SIG-M5 treated with dmso at 0.1 percent for 504 hours (cell line): ENCODE measurements around the gene SURF6.
"Not testable (repeated sequence)": the region's sequence is repeated elsewhere in the genome, so short reads cannot be mapped to it uniquely, and the experiment has no call there.

ENCODE experiments used
- DNase-seq: peaks from one replicate; lab custom pipeline; 2025; ENCODE audit not compliant: unreplicated experiment; lab: John Stamatoyannopoulos, UW

Gene SURF6

DNA sequence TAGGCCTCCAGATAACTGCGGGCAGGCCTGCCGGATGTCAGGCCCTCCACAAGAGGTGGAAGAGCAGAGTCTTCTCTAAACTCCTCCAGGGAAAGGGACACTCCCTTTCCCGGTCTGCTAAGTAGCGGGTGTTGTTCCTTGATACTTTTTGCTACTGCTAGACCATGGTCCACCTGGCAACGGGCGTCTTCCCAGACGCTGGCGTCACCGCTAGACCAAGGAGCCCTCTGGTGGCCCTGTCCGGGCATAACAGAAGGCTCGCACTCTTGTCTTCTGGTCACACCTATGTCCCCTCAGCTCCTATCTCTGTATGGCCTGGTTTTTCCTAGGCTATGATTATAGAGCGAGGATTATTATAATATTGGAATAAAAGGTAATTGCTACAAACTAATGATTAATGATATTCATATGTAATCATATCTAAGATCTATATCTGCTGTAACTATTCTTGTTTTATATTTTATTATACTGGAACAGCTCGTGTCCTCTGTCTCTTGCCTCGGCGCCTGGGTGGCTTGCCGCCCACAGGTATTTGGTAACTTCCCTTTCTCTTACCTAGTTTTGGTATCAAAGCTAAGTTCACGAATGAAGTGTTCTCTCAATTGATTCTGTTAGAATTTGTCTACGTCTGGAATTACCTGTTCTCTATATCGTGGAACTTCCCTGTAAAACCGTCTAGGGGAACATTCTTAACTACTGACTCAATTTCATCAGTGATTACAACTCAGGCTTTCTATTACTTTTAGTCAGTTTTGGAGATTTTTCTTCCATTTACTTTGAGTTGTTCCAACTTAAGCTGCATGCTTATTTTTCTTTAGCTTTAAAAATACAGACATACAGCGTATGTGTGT lies 6.5 kb downstream of the SURF6 start:
- not testable (repeated sequence) for DNase-seq

DNA sequence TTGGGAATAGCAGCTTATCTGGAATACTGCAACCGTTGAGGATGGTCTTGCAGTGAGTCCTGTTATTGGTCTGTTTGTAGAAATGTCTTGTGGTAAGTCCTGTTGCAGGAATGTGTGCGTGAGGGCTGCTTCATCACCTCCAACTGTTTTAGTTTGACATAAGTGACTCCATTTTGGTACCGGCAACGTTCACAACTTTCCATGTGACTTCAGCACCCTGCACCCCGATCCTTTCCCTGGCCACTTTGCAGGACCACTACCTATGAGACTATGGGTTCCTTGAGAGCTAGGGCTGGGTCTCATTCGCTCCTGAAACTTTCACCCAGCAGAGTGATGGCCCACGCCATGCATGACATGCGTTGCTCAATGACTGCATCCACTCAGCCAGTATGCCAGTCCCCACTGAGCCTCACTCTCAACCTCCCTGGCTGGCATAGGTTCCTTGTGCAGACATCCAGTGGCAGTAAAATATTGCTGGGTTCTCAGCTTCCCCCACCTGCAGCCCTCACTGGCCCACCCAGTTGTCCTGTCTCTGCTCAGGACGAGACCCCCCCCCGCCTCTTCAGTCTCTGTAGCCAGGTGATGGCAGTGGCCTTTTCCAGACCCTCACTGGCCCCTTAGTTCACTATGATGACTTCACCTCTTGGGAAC lies 8.0 kb downstream of the SURF6 start:
- DNase-seq: no peak

DNA sequence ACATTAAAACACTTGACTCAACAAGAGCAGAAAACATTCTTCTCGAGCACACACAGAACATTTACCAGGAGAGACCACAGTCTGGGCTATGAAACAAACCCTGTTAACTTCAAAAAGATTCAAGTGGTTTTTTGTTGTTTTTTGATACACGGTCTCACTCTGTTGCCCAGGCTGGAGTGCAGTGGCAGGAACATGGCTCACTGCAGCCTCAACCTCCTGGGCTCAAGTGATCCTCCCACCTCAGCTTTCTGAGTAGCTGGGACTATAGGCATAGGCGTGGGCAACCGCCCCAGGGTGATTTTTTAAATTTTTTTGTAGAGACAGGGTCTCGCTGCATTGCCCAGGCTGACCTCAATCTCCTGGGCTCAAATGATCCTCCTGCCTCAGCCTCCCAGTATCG lies 9.0 kb downstream of the SURF6 start:
- not testable (repeated sequence) for DNase-seq

DNA sequence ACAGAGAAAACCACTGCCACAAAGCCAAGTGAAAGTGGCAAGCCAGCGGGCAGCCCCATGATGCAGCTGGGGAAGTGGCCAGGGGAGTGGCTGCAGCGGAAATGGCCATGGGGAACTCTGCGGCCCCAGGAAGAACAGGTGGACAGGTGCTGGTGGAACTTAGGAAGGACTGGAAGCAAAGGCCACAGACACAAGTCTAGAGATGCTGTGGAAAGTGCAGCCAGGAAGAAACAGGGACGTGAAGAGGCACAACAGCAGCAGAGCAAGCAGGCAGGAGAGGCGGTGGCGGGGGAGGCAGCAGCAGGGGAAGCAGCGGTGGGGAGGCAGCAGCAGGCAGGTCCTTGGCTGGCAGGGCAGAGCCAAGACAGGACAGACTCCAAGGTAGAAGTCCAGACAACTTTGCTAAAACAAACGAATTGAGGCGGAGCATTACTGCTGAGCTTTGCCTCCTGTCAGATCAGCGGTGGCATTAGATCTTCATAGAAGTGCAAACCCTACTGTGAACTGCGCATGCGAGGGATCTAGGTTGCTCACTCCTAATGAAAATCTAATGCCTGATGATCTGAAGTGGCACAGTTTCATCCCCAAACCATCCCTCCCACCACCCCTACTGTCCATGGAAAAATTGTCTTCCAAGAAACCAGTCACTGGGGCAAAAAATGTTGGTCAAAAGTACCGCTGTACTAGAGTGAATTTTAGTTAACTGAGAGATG lies 11.8 kb downstream of the SURF6 start:
- DNase-seq: no peak

DNA sequence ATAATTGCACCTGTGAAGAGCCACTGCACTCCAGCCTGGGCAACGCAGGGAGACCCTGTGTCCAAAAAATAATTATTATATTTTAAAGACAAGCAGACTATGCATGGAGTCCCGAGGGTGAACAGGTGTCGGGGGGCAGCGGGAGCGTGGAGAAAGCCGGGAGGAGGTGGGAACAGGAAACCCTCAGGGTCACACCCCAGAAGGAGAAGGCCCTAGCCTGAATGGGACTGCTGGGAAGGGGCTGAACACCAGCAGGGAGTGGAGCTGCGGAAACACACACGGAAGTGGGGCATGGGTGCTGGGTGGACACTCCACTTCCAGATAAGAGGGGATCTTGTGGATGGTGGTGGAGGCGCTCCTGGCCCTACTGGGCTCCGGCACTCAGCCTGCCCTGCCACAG lies 12.8 kb downstream of the SURF6 start:
- DNase-seq: no peak

DNA sequence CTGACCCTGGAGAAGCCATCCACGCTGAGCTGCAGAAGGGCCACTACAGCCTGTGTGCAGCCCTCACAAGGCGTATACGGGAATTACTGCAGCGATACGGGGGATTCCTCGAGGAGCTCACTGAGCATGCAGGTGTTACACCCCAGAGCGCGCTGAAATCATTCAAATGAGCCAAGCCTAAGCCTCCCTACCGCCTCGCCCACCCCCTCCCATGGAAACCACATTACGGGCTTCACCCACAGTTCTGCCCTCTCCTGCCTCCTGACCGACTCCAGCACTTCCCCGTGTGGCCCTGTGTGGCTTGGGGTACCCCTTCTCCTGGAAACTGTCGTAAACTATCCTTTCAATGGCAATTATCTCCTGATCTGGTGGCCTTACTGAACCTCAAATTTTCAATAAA lies 13.3 kb downstream of the SURF6 start:
- DNase-seq: no peak

DNA sequence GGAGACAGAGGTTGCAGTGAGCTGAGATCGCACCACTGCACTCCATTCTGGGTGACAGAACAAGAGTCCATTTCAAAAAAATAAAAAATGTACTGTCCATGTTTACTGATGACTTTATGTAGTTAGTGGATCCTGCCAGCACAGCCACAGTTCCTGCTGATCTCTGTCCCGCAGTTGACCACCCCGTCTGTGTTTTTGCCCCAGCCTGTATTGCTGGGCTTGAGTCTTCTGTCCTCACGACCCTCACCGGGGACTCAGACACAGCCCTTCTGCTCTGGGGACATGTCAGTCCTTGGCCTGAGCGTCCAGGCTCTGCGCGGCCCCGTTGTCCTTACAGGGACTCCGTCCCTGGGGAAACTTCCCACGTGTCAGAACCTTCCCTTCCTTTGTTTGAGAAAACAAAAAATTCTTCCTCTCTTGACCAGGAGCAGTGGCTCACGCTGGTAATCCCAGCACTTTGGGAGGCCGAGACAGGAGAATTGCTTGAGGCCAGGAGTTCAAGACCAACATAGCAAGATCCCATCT lies 14.5 kb downstream of the SURF6 start:
- DNase-seq: no peak

DNA sequence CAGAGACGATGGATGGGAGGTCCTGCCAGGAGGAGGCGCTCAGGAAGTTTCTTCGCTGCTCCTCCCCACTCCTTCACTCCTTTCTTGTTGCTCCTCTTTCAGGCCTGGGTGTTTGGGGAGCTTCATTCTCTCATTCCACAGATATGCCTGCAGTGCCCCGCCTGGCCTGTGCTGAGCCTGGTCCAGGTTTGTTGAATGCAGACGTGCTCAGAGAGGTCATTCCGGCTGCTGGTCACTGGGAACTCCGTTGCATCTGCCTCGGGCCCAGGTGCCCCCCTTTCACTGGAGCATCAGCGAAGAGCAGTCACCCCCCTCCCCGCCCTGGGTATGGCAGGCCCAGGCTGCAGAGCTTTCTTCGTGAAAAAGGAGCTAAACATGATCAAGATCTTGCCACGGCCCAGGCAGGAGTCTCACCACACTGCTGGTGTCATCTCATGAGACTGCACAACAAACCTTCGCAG lies 15.5 kb downstream of the SURF6 start:
- DNase-seq: no peak

DNA sequence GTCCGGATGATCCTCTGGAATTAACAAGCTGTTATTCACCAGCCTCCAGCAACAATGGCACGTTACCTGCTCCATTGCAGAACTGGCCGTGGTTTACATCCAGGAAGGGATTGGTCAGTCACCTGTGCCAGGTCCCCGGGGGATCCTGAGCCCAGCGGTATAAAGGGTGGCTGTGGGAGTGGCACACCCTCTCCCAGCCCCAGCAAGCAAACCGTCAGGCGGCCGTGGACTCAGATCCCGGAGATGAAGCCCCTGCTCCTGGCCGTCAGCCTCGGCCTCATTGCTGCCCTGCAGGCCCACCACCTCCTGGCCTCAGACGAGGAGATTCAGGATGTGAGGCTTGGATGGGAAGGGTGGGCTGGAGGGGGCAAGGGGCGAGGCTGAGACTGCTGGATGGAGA lies 18.4 kb downstream of the SURF6 start:
- not testable (repeated sequence) for DNase-seq

DNA sequence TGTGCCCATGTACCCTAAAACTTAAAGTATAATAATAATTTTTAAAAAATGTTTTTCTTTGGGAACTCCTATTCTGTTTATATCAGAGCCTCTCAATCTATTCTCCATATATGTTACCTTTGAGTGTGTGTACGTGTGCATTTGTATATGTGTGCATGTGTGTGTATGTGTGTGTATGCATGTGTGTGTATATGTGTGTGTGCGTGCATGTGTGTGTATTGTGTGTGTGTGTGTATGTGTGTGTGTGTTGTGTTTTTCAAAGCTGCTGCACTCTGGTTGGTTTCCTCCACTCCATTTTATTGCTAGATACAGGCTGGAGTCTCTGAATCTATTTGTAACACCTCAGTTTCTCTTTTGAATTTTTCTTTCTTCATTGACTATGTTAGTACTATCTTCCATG lies 20.0 kb downstream of the SURF6 start:
- DNase-seq: no peak

DNA sequence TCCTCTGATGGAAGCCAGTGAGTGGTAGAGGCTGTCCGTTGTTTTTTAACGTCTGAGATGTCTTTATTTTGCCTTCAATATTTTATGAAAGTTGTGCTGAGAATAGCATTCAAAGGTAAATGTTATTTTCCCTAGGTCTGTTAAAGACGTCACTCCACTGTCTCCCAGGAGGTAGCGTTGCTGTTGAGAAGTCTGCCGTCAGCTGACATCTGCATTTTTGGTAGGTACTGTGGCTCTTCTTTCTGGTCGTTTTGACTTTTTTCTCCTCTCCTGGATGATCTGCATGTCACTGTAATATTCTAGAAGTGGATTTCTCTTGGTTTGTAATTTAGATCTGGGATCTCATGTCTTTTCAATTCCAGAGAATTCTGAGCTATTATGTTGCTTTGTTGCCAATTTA lies 26.4 kb downstream of the SURF6 start:
- DNase-seq: no peak

DNA sequence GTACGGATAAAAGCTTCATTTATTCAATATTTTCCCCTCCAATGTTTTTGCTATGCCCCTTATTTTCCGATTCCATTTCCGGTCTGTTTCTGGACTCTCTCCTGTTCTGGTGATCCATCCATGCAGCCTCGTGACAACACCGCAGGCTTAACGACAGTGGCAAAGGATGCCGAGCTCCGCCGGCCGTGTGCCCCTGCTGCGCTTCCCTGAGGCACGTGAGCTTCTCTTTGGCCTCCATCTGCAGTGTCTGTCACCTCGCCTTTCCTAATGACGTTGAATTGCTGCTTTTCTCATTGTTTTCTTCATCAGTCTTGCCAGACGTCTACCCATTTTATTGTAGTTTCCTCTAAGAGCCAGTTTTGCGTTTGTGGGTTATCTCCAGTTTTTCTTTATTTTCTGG lies 28.7 kb downstream of the SURF6 start:
- DNase-seq: no peak

DNA sequence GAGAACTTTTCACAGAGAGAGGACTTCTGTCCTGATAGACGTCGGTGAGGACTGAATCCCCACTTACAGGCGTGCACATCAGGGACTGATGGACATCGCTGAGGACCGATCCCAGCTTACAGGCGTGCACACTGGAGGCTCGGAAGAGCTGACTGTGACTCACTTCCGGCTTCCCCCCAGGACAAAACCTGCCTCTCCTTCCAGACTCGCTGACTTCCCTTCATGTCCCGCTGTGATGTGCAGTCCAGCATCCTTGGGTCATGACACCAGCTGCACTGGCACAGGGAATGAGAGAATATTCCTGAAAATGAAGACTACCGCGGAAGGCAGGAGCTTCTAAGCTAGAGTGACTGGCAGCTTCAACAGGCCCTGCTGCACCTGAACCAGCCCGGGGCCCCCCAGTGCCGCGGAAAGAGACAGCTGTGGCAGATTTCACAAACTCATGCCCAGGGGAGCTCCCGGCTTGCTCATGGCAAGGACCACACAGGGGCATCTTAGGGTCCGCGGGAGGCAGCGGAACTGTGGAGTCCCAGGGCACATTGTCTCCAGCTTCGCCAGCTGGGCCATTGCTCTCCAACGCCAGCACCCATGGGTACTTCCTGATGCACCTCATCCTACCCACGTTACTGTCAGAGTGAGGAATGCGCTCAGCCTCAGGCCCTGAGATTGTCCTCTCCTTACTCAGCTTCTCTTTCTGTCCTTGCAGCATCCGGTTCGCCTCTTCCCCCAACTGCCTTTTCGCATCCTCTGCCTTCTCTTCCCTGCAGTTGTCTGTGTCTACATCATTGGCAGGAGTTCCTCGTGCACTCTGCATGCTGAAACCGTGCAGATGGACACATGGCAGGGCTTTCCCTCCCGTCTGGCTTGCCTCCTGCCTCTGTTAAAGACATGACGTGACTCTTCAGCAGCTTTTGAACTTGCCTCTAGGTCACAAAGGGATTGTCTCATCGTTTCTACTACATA lies 29.5 kb downstream of the SURF6 start:
- DNase-seq: no peak

DNA sequence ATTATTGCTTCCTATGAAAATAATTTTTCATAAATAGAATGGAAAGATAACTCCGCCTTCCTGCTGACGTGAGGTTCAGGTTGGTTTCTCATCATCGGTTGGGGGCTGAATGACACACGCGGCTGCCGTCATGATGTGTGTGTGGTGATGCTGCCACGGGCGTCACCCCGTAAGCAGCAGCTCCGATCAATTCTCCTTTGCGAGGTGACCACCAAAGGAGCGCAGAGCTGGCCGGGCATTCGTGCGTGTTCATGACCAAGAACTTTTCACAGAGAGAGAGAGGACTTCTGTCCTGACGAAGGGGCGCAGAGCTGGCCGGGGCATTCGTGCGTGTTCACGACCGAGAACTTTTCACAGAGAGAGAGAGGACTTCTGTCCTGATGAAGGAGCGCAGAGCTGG lies 30.3 kb downstream of the SURF6 start:
- no peak for DNase-seq

DNA sequence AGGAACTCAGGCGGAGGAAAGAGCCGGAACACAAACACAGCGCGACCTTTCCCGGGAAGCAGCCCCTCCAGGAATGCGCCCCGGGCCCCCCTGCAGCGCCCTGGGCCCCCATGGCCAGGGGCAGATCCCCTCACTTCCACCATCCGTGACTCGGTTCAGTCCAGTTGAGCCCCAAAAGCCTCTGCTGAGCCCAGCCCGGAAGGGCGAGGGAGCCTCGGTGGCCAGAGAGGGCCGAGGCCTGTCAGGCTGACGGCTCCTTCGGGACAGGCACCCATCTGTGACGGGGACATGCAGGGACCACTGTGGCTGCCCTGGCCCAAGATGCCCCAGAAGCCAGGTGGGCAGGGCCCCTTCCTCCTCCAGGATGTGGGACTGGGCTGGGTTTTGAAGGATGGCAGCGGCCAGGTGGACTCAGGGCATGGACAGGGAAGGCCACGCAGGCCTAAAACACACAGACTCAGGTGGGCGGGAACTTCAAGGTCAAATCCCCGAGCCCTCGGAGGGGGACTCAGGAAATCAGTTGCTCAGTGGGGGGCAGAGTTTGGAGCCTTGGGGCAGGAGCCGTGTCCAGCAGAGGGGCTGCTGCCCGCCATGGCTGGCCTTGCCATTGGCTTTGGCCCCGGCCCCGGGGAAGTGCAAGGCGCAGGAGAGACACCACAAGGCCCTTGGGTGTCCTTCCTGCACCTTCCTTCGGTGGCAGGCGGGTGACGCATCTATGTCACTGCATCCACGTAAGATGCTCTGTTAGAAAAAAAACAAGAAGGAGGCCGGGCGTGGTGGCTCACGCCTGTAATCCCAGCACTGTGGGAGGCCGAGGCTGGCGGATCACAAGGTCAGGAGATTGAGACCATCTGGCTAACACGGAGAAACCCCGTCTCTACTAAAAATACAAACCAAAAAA lies 31.3 kb downstream of the SURF6 start:
- DNase-seq: no peak

DNA sequence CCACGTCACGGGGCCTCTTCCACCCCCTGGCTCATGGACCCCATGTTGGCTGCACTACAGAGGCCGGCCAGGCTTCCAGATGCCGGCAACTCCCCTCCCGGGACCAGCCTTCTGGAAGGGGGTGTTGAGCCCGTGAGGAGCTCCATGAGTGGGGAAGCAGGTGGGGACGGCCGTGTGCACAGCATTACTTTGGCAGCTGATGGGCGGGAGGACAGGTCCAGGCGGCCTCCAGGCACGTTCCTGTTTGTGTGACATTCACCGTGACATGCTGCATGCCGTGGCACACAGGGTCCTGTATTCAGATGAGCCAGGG lies 31.9 kb downstream of the SURF6 start:
- no peak for DNase-seq

DNA sequence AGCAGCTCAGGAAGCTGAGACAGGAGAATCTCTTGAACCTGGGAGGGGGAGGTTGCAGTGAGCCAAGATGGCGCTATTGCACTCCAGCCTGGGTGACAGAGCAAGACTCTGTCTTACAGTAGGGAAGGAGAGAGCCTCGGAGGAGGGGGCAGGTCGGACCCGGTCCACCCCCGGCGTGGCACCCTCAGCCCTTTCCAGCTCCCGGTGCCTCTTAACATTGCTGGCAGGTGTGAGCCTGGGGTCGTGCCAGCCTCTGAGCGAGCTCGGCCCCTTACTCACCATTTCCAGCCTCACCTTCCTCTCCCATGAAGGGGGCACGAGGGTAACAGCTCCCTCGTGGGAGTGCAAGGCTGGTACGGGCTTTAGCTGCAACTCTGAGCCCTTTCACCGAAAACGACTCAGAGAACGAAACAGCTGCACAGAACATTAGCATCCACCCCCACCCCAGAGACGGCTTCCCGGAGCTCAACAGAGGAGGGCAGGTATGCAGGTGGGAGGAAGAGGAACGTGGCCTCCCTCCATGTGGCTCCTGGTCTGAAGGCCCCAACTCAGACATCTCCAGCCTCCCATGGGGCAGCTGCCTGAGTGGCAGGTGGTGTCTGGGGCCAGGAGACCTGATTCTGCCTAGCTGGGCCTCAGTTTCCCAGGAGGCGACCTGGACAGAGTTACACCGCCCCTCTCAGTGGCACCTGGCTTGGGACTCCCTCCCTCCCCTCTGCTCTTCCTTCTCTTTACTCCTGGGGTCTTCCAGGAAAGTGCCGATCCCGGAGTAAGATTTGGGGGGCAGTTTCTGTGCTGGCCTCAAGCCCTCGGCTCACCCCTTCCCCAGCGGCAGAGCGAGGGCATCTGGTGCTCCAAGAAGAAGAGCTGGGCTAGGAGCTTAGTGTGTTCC lies 32.5 kb downstream of the SURF6 start:
- DNase-seq: no peak
